Daoy (cell line): ENCODE results near the gene SCNN1A. TPM values are rescaled to one million over a fixed set of nuclear protein-coding genes. Genes with fewer than 3 reads are reported as not detected.
"Not testable (repeated sequence)": the region's sequence is repeated elsewhere in the genome, so short reads cannot be mapped to it uniquely, and the experiment has no call there.

Experiments
- DNase-seq: peaks from one replicate; pipeline ENCODE4 v3.0.0-alpha.2; 2015; ENCODE audit warnings: low read depth
- total RNA-seq: library from RNA; depleted of rRNA; stranded (reverse); fragments of >200 nt; shearing (Covaris generic); gene quantifications from 2 replicates; pipeline ENCODE4 v1.2.3, GENCODE V29; 2014

Gene SCNN1A
- total RNA-seq, 1 experiment from 2014 or later = 0.23 TPM

DNA sequence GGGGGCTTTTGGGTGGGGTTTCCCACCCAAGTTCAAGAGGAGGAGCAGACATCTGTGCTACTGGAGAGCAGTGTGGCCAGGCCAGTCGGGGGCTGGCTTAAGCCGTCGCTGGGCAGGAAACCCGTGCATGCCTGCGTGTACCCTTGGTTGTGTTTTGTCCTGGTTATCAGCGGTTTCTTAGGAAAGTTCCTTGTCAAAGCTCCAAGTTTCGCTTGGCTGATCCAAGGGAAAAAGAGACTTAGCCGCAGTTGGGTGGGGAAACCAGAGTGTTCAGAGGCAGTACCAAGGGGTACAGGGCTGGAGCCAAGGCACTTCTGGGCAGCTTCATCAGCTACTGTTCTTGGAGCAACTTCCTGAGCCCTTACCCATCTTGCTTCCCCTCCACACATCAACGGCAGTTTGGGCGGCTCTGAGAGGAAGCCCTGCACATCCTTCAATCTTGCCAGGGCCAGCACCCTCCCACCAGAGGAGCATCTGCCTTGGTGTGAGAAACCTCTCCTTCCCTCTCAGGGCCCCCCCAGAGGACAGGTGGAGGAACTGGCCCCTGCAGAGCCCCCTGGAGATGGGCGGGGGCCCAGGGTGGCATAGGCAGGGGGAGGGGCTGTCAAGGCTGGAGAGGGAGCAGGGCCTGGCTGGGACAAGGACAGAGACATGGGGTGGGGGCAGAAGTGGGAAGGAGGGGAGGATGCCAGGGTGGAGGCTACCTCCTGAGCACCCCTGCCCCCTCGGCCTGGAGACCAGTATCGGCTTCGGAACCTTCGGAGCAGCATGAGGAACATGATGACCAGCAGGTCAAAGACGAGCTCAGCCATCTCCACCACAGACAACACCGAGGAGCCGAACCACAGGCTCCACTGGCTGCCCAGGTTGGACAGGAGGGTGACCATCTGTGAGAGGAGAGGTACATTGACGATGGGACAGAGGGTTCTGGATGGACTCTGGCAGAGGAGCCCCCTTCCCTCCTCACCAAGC lies 27.7 kb downstream of the SCNN1A start:
- no peak for DNase-seq

DNA sequence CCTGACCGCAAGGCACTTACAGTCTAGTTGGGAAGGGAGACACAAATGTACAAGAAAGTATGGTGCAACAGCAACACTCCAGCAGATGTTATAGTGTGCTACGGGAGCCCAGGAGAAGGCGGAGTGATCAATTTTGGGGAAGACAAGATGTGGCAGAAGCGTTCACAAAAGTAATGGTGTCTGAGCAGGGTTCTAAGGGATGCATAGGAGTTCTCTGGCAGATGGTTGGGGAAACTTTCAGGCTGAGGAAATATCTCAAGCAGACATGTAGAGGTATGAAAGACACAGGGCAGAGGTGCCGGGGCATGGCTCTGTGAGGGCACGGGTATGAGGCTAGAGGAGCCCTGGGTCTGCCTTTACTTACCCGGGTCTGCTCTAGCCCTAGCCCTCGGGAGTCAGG lies 28.4 kb downstream of the SCNN1A start:
- DNase-seq = no peak

DNA sequence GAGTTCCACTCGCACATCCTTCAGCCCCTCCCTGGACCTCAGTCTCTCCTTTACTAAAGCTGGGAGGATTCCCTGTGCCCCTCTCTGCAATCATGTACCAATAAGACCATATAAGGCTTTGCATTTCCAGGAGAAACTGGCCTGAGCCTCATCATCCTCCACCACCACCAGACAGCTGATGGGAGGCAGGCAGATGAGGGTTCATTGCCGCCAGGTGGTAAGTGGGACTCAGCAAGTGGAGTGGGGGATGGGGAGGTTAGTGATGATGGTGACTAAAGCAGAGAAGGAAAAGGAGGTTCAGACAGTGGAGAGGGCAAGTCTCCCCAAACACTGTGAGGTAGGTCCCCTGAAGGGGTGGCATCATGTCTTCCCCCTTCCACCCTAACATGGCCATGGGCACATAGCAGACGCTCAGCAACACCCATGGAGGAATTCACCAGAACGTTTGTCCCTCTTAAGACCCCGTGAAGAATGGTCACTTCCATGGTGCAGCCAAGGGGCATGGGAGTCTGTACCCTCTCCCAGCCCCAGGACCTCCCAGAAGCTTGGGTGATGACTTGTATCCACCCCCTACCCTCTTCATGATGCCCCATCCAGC lies 29.0 kb downstream of the SCNN1A start:
- DNase-seq = no peak

DNA sequence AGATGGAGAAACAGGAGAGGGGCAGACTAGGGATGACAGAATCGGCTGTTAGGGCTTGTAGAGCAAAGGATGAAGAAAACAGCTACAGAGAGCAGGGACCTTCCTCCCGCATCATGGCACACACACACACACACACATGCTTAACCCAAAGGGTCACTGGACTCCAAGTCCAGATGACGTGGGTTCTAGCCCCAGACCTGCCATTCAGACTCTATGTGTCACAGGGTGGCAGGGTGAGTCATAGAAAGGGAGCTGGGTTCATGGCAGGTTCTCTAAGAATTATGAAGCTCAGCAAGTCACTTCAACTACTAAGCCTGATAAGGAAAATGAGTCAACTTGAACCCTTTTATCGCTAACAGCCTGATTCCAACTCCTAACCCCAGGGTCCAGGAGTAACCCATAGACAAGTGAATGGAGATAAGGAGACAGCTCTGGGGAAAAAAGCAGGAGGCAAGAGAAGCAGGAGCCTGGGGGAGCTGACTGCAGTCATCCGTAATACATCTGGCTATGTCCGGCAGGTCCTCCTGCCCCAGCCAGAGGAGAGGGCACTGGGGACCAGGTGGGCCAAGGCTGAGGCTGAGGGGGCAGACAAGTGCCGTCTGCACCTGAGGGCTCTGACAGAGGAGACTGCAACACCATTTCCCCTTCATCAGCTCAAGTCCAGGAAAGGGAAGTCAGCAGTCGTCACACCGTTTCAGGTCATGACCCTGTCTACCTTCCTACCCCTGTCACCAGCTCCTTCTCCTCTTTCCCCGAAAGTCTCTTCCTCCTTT lies 29.9 kb downstream of the SCNN1A start:
- peak; percentile 90 for DNase-seq

DNA sequence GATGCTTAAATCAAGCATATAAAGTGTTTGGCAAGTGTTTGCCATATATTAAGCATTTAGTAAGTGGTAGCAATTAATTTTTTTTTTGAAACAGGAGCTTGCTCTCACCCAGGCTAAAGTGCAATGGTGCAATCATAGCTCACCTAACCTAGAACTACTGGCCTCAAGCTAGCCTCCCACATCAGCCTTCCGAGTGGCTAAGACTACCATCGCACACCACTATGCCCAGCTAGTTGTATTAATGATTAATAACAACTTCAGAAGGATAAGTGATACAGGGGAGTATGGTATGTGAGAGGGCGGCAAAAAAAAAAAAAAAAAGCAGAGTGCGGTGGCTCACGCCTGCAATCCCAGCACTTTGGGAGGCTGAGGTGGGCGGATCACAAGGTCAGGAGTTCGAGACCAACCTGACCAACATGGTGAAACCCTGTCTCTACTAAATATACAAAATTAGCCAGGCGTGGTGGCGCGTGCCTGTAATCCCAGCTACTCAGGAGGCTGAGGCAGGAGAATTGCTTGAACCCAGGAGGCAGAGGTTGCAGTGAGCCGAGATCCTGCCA lies 31.2 kb downstream of the SCNN1A start:
- DNase-seq = not testable (repeated sequence)

DNA sequence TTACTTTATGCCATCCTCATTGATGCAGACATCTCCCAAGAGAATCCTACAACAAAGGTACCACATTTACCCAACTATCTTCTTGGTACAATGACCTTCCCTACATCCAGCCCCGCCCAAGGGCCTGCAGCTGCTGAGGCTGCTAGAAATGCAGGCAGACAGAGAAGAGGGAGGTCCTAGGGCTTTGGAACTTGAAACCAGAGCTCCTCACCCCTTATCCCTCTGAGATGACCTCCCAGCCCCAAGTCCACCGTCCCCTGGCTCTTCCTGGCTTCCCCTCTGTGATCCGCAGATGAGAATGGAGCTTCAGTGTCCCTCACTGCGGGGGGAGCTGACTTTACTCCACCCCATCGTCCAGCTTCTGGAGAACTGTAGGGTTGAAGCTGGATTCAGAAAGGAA lies 31.8 kb downstream of the SCNN1A start:
- DNase-seq = no peak

DNA sequence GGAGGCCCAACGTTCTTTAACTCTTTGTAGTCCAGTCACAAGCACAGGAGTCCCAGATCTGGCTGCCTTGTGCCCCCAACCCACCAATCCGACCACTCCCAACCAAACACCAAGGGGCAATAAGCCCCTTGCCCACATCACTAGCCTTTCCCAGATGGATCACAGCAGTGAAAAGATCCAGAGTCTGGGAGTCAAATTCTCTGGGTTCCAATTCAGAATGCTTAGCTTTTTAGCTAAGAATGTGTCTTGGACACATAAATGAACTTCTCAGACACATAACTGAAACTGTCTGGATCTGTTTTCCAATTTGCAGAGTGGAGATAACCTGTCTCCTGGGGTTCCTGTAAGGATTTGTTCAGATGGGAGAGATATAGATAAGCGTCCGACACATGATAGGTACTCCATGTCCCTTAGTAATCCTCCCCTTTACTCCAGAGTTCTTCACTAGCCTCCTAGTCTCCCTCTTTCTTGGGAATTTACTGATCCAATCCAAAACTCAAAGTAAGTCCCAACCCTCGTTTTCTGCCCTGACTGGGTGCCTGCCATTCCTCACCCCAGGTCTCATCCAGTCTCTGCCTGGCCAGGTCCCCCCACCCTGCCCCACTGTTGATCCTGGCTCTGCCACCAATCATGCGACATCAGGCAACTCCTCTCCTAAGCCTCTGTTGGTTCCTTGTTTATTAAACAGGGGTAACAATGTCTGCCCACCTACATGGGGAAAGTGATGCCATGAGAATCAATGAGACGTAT lies 33.0 kb downstream of the SCNN1A start:
- DNase-seq = no peak

DNA sequence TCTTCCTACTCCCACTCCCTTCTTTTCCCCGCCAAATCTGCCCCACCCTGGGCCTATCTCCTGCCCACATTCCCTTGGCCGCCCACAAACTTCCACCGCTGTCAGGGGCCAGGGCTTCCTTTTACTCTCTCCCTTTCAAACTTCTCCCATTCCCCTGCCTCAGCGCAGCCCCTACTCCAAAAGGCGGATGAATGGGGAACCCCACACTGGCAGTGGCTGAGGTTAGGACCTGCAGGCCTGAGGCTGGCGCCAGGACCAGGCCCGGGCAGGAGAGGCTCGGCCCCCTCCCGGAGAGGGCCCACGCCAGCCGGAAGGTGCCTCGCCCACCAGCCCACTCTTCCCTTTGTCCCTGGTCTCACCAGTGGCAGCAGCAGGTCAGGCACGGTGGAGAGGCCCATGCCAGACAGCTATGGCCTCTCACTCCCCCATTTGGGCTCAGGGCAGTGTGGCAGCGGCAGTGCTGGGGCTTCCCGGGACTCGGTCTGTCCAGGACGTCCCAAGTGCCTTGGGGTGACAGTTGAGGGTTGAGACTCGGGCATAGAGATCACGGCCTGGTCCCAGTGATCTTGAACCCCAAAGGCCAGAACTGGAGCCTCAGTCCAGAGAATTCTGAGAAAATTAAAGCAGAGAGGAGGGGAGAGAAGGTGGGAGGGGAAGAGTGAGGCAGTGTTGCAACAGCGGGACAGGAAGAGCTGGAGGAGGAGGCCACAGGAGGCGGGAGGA lies 33.8 kb downstream of the SCNN1A start, which contains the start of gene TNFRSF1A:
TSS of gene TNFRSF1A (minus strand) at position 660 of the 723 bp plus-strand sequence. CDS start at position 398, 262 bp downstream.
- peak; percentile 85 for DNase-seq

DNA sequence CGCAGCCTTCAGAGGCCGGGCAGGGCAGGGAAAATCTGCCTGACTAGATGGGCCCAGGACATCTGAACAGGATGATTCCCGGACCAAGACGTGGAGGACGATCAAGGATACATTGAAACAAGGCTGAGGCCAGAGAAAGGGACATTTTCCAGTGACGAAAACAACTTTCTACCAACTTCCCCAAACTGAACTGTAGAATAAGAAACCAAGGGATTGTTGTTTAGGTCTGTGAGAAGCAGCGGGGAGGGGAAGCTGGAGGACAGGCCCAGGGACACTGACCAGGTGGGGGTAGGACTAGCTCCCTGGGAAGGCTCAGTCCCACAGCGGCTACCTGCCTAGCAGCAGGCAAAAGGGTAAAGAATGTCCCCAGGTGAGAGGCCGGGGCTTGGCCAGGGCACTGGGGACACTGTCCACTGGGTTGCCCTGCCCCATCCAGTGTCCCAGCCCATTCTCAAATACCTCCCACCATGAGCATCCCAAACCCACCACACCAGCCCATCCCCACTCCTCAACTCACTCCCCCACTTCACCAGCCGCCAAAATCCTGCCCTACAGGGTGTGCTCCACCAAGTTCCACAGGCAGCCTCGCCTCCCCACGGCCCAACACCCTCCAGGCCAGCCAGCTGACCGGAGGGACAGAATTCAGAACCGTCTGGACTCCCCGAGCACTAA lies 34.5 kb downstream of the SCNN1A start:
- no peak for DNase-seq

DNA sequence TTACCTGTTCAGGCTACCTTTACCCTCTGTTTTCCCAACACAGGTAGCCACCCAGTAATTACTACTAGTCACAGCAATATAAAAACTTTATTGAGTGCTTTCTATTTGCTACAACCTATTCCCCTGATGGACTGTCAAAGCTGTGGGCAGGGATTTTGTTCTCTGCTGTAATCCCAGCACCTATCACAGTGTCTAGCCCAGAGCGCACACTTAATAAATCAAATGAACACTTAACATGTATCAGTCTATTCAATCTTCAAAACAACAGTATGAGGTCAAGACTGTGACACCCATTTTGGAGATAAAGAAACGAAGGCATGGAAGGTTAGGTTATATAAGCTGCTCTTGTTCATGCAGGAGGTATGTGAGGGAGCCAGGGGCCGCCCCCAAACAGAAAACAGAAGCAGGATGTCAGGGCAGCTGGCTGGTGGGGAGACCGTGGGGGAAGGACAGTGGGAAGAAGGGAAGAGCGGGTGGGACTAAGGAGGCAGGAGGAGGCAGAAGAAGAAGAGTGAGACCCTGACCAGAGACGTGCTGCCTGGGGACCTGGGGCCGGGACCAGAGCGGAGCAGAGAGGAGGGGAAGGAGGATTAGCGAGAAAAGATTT lies 35.2 kb downstream of the SCNN1A start:
- DNase-seq = peak; percentile 72

DNA sequence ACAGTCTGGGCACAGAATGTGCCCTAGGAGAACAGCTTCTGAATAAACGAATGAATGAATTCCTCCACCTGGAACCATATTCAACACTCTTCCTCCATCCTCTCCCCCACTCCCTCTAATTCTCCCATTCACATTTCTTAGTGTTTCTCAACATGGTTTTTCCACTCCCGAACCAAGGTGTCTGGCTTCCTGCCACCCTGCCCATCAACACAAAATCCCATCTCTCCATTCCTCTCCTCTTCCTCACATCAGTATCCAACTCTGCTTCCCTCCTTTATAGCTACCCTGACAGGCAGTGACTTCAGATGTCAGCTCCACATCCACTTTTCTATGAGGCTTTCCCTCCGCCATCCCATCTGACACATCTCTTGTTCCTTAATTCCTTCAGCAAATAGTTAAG lies 36.4 kb downstream of the SCNN1A start:
- DNase-seq = no peak

DNA sequence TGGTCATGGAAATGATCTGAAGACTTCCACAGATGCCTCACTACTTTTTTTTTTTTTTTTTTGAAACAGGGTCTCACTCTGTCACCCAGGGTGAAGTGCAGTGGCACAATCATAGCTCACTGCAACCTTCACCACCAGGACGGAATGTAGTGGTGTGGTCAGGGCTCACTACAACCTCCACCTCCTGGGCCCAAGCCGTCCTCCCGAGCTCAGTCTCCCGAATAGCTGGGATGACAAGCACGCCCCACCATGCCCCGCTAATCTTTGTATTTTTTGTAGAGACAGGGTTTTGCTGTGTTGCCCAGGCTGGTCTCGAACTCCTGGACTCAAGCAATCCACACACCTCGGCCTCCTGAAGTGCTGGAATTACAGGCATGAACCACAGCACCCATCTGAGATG lies 36.8 kb downstream of the SCNN1A start:
- not testable (repeated sequence) for DNase-seq

DNA sequence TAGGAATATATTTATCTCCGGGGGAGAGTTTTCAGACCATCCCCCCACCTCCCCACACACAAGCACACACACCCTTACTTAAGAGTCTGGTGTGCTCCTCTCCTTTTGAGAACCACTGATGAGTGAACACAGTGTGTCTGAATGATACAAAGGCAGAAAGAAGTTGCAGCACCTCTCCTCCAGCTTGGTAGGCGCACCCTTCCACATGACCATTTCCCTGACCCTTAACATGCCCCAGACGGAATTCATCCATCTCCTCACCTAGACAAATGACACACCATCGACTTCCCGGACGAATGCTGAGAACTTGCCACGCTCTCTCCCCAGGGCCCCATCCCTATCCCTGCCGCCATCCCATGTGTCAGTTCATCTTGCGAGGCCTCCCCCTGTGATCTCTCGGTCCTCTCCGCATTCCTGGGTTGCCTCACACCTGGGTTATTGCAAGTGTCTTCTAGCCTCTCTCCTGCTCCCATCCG lies 37.4 kb downstream of the SCNN1A start:
- DNase-seq = no peak

DNA sequence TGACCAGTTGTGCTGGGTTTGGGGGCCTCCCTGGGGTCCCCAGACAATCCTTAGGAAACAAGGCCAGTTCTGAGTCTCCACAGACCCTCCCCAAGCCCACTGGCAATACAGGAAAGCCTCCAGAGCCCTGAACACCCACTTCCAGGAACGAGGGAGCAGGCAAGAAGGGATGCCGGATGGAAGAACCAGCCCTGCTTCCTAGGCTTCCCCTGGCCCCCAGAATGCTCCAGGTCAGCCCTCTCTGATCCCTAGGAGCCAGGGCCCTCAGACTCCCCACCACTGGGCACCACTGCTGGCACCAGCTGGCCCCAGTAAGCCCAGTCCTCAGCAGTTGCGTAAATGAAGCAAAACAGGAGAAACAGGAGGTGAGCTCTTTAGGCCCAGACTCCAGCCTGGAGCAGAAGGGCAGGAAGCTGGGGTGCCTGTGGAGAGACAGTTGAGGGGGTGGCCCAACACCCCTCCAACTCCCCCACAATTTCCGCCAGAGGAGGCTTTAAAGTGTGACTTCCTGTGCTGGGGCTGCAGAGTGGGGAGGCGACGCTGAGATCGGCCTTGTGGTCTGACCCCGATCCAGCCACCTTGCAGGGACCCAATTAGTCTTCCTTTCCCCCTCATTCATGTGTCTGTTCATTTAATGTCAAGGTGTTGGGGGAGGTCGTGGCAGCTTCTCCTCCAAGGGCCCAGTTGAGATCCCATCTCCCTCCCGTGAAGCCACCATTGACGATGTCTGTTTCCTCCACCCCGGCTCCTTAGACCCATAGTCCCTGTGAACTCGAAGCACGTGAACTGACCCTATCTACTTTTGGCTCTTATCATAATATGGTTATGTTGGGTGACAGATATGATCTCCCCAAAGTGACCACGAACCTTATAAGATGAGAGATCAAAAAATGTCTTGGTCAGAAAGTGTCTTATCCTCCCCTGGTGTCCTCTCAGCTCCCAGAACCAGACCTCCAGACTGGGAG lies 38.2 kb downstream of the SCNN1A start:
- DNase-seq = peak; percentile 46

DNA sequence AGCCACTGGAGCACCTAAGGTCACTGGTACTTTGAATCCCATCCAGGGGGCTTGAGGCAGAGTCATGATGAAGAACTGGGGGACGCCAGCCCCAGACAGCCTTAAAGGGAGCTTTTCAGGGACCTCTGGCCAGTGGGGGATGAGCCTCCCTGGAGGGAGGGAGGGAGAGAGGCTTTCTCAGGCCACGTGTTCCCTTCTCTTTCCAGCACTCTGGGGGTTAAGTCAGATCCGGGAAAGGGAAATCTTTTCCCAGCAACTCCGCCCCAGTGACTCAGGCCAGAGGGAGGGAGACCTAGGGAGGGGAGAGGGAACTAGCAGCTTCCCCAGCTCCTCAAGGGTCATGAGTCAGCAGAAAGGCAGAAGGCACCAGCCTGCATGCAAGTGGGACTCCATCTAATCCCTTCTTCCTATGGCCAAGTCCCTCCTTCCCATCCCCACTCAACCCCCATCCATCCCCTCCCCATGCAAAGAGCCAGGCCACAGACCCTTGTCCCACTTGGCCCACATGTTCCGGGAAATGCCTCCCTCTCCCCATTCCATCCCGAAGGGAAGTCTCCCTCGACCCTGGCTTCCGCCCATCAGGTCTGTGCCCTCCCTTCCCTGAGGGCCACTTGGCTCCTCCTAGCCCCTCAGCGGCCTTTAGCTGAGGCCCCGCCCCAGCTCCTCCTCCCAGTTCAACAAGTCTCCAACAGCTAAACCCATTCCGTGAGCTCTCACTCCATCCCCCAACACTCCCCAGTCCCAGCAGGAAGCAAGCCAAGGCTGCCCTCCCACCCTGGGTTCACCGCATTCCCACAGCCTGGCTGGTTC lies 39.1 kb downstream of the SCNN1A start:
- peak; percentile 100 for DNase-seq

DNA sequence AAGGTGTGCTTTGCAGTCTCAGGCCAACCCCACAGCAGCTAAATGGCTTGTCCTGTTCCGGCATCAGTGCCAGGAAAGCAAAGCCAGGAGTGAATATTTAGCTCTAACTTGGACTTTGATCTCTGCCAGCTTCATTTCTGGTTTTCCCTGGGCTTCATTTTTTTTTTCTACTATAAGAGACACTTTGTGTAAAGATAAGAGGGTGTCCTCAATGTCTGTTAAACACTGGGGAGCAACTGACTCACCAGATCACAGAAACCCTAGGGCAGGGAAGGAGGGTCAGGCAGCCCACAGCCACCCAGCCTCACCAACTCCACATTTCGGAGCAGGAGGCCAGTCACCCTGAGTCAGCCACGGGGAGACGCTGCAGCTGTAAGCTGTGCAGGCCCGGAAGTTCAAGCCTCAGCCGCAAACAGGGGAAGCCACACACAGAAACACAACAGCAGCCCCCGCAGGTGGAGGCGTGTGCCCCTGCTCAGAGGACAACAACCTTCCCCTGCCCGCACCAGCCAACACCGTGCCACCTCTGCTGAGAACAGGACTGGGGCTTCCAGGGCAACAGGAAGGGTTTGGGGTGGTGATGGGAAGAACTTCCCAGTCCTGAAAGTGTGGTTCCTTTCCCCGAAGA lies 39.8 kb downstream of the SCNN1A start:
- DNase-seq = peak; percentile 96

DNA sequence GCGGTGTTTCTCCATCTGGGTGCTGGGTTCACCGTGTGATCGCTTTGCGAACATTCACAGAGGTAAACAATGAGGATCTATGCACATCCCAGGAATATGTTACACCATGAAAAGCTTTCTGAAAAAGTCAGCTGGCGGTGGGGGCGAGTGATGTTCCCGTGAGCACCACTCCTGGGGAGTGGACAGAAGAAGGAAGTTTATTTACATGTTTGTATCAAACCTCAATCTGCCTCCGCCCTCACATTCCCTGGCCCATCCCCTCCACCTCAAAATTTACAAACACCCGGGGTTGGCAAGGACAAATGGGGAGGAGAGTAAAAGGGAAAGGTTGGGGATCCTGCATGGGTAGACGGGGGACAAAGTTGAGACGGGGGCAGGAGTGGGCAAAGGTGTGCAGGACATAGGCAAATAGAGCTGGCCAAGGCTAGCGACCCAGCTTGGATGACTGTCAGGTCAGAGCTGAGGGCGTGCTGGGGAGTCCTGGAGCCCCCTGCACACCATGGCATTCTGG lies 40.4 kb downstream of the SCNN1A start:
- no peak for DNase-seq
